GM11168 (cell line): ENCODE data around the gene PPP1R13B.
"Not testable (repeated sequence)": the region's sequence is repeated elsewhere in the genome, so short reads cannot be mapped to it uniquely, and the experiment has no call there.

Experiments used
- in situ Hi-C: fragments of 300-500 bp; cut with MboI; formaldehyde crosslinking; loops from one replicate; pipeline ENCODE4 v1.12.0; 2022; ENCODE audit warnings: low sequenced_read_pairs; ENCODE audit not compliant: unreplicated experiment

Gene PPP1R13B, protein sequence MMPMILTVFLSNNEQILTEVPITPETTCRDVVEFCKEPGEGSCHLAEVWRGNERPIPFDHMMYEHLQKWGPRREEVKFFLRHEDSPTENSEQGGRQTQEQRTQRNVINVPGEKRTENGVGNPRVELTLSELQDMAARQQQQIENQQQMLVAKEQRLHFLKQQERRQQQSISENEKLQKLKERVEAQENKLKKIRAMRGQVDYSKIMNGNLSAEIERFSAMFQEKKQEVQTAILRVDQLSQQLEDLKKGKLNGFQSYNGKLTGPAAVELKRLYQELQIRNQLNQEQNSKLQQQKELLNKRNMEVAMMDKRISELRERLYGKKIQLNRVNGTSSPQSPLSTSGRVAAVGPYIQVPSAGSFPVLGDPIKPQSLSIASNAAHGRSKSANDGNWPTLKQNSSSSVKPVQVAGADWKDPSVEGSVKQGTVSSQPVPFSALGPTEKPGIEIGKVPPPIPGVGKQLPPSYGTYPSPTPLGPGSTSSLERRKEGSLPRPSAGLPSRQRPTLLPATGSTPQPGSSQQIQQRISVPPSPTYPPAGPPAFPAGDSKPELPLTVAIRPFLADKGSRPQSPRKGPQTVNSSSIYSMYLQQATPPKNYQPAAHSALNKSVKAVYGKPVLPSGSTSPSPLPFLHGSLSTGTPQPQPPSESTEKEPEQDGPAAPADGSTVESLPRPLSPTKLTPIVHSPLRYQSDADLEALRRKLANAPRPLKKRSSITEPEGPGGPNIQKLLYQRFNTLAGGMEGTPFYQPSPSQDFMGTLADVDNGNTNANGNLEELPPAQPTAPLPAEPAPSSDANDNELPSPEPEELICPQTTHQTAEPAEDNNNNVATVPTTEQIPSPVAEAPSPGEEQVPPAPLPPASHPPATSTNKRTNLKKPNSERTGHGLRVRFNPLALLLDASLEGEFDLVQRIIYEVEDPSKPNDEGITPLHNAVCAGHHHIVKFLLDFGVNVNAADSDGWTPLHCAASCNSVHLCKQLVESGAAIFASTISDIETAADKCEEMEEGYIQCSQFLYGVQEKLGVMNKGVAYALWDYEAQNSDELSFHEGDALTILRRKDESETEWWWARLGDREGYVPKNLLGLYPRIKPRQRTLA

DNA sequence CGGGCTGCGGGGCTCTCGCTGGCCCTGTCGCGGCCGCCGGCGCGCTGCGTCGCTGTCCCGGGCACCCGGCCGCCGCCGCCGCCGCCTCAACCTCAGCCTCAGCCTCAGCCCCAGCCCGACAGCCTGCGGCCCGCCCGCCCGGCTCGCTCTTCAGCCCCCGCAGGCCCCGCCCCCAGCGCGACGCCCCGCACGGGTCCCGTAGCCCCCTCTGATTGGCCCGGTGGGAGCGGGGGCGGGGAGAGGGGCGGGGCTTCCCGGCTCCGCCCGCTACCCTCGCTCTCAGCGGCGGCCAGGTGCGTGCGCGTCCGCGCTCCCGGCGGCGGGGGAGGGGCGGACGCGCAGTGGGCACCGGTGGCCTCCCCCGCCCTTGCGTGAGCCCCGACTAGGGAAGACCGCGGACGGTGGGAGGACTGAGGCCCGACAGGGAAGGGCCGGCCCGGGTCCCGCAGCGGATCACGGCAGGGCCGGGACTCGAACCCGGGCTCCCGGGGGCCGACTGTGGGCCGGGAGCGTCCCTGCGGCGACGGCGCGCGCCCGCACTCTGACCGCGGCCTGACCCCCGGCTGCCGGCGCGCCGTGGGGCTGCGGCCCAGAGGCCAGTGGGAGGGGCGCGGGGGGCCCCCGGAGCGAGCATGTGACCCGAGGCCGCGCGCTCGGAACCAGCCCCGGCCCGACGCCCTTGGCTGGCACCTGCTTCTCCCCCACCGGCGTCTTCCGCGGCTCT is at the start of gene PPP1R13B:
Gene PPP1R13B, minus strand, starts transcription at position 125 of the 724 bp plus-strand sequence. CDS start 268 bp downstream, outside the sequence.
- in situ Hi-C loops, result no loop called here

DNA sequence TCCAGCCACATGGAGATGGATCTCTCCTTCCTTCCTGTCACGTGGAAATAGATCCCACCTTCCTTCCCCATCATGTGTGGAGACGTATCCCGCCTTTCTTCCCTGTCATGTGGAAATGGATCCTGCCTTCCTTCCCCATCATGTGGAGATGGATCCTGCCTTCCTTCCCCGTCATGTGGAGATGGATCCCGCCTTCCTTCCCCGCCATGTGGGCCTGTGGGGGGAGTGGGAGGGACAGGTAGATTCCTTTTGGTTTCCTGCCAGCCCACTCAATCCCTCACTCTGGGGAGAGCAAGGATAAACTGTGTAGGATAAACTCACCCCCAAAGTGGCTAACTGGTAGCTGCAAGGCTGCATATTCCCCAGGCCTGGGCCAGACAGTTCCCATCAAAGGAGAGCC is 49.2 kb upstream of the PPP1R13B start:
- in situ Hi-C loops, result no loop called here

GRCh38 chr14:103894723-103895059 is 47.3 kb upstream of the PPP1R13B start:
- in situ Hi-C loops, result no loop called here

DNA sequence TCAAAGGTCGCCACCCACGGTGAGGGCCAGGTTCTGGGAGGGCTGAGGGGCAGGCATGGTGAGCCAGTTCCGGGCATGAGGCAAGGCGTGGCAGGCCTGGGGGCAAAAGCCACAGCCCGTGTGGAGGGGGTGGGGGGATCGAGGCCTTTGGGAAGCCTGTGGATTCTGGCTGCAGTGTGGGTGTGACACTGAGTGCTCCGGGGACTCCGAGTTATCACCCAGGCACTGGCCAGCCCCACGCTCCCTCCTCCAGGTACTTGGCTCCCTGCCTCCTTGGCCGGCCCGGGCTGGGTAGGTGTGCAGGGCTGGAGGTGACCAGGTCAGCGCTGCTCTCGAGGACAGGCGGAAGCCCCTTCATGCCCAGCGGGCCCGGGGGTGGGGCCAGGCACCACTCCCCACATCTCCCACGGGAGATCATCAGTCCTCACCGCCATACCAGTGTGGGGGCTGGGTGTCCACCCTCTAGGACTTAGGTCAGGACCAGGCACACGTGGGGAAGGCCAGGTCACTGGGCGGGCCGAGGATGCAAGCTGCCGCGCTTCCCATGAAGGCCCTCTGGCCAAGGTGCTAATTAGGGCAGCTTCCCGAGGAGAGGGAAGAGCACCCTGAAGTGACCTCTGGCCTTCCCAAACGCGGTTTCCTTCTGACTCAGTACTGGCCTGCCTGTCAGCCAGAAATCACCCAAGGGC is 46.8 kb upstream of the PPP1R13B start:
- in situ Hi-C loops, result no loop called here

DNA sequence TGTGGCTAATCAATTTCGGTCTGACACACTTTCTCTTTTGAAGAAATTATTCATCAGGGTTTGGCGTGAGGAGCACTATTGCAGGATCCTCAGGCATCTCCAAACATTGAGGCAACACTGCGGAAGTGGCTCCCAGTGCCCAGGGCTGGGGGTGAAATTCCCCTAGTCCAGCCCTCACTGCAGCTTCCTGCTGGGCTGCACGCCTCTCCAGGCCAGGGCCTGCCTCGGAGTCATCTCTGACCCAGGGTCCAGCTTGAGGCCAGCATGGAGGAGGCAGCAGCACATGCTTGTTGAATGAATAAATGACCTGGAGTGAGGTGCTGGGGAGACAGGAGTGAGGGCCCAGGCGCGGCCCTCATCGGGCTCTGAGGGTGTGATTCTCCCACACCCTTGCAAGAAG is 44.9 kb upstream of the PPP1R13B start:
- in situ Hi-C loops, result no loop called here

- in situ Hi-C loops, result no loop called here
Measured at GRCh38 chr14:103891667-103892215, 44.4 kb upstream of the PPP1R13B start.

DNA sequence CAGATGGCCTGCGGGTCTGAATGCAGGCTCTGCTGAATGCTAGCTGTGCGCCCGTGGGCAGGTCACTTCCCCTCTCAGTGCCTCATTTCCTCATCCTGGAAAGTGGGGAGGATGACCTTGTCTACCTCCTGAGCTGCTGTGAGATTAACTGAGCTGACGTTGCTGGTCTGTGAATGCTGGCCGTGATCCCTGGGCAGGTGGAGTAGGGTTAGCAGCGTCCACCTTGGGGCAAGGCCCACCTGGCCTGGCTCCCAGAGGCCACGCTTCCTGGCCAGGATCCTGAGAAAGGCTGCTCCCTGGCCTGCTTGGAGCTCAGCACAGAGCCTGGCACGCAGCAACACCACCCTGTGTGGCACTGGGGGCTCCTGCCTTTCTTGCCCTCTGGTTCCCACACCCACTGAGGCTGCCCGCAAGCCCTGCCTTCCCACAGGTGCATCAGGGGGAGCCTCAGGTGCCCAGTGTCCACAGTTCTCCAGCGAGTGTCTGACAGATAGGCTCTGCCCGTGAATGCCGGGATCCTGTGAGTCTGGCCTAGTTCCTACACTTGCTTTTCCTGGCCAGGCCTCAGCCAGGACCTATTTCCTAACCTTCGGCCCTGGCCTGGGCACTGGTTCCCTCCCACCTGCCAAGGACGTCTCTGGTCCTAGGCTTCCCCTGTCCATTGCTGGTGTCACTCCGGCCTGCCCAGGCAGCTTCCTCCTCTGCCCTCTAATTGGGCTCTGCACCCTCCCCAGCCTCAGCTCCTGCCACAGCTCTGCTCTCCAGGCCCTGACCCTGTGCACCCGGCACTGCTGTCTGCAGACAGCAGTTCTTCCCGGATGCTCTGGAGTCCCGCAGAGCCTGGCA is 43.7 kb upstream of the PPP1R13B start:
- in situ Hi-C loops, result no loop called here

- in situ Hi-C loops, result no loop called here
Measured at GRCh38 chr14:103890052-103890371, 42.6 kb upstream of the PPP1R13B start.

- in situ Hi-C loops, result no loop called here
Measured at GRCh38 chr14:103889313-103890051, 42.1 kb upstream of the PPP1R13B start.

DNA sequence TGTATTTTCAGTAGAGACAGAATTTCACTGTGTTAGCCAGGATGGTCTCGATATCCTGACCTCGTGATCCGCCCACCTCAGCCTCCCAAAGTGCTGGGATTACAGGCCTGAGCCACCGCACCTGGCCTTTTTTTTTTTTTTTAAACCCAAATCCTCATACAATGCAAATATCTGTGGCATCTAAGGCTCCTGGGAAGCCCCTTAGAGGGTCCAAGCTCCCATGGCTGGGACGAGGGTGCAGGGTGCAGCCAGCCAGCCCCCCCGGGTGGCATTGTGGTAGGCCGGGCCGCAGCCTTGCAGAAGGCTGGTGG is 41.6 kb upstream of the PPP1R13B start:
- in situ Hi-C loops, result not testable (repeated sequence)

- in situ Hi-C loops, result no loop called here
Measured at GRCh38 chr14:103887557-103888115, 40.3 kb upstream of the PPP1R13B start.

GRCh38 chr14:103887170-103887501 is 39.8 kb upstream of the PPP1R13B start:
- in situ Hi-C loops, result no loop called here

- in situ Hi-C loops, result no loop called here
Measured at GRCh38 chr14:103886304-103887169, 39.2 kb upstream of the PPP1R13B start.

- in situ Hi-C loops, result no loop called here
Measured at GRCh38 chr14:103885509-103885932, 38.1 kb upstream of the PPP1R13B start.

DNA sequence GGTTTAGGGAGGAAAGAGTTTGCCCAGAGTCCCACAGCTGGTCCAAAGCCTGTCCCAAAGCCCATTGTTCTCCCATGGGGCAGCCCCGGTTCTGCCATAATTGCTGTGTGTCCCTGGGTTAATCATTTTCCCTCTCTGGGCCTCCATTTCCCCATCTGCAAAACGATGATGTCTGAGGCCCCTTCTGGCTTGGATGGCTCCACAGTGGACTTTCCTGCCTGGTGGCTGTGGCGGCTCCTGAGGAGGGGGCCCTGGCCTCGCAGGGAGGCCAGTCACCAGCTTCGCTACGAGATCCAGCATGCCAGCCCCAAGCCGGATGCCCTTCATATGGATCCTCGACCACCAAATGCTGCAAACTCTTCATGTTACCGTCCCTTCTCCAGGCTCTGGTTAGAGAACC is 37.5 kb upstream of the PPP1R13B start:
- in situ Hi-C loops, result no loop called here

DNA sequence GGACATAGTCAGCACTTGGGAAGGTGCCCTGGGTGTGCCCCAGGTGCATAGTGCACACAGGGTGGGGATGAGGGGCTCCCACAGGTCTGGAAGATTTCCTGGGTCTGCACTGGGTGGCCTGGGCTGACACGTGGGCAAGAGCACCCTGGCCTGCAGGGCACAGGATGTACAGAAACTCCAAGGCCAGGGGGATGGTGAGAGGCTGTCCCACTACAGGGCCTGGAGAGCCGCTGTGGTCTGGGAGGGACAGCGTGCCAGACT is 35.8 kb upstream of the PPP1R13B start:
- in situ Hi-C loops, result no loop called here

DNA sequence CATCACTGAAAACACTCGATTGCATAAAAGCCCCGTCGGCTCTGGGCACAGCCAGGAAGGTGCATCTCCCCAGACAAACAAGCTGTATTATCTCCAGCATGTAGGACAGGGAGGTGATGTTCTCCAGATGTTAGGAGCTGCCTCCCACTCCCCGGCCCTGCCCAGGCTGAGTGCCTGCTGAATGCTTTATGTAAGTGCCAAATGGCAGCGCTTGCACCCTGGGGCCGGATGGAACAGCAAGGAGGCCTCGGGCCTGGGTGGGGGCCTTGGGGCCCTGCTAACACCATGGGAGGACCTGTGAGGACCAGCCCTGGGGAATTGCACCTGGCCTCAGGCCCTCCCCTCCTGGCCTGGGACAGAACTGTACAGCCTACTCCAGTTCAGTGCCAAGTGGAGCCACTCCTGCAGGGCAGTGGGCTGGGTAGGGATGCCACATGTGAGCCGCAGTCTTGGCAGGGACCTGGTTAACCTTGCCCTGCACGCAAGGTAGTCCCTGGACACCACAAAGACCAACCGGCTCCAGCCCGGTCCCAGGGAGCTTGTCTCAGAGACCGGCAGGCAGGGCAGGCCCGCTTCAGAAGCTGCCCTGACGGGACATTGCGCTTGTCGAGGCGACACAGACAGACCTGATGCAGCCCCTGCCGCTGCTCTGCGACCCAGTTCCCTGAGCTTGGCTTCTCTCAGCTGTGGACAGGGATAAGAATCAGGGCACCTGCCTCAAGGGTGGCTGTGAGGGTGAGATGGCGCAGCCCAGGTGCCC is 35.3 kb upstream of the PPP1R13B start:
- in situ Hi-C loops, result no loop called here
